HG02642 (cell line): ENCODE measurements around the gene SLFN5.
"Not testable (repeated sequence)": the region's sequence is repeated elsewhere in the genome, so short reads cannot be mapped to it uniquely, and the experiment has no call there.

Experiments
- ATAC-seq: cut with Tn5 transposase; IDR thresholded peaks from one replicate; pipeline ENCODE4 v1.9.1; 2021; ENCODE audit warnings: mild to moderate bottlenecking; ENCODE audit not compliant: unreplicated experiment, poor library complexity

The SLFN5 gene

DNA sequence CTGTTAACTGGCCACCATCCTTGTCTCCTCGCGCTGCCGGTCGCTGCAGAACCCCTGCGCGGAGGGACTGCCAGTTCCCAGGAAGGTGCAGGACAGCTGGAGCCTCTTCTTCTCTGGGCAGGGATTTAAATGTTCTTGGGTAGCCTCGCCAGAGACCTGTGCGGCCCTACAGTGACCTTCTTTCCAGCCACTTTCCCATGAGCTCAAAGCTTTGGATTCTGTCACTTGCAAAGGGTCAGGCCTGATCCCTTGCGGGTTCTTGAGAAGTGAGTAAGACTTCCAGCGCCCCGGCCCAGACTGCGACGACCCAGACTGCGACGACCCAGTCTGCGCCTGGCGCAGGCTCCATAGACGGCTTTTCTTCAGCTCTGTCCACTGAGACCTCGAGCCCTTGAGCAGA lies 1.4 kb upstream of the SLFN5 start:
- ATAC-seq: no peak

DNA sequence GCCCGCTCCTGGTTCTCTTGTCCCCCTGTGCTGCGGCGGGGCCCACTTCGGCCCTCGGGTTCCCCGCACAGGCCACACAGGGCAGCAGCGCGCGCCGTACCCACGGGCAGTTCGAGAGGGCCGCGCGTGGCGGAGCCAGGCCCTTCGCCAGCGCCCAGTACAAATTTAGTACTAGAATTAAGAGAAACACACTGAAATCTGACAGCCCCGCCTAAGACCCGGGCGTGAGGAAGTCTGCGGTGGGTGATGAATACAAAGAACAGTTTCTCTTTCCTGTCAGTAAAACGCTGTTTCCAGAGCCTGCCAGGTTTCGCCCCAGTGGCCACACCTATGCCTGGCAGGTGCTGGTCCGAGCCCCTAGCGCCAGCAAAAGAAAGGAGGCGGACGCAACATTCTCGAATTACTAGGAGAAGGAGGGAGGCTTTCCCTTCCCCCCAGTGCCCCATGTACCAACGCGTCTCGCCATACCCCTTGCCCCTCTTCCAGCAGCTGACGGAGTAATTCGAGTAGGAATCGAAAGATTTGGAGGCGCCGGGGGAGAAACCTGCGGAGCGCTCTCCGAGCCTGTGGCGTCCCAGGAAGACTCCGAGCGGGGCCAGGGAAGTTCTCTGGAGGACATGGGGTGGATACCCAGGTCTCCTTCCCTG lies 591 bp upstream of the SLFN5 start:
- ATAC-seq: peak; percentile 46

DNA sequence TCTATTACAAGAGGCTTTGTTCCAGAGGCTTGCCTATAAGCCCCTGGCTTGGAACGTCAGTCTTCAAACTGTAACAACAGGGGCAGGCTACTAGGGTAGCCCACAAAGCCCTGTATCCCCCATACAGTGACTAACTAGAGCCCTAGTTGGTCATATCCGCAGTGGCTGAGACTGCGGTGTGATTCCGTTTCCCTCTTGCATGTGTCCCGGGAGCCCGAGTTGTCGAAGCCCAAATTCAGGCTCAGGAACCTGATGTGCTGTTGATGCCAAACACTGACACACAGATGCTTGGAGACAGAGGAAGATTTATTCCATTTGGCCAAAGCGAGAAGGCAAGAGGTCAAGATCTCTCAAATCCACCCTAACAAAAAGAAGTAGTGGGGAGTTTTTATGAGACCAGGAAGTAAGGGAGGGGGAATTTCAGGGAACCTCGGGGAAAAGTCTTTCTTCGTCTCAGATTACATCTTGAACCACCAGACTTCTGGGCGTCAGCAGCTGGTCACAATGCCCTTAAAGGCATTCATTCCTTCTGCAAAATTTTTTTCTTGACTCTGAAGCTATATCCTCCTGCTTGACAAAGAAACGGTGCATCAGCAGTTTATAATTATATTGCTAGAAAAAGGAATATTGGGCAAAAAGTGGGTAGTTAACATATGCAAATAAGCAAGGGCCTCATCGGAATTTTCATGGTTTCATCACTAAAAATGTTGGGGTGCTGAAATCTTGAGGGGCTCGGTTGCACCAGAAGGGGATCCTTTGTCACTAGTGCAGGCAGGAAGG lies 879 bp downstream of the SLFN5 start:
- peak; percentile 11 for ATAC-seq

DNA sequence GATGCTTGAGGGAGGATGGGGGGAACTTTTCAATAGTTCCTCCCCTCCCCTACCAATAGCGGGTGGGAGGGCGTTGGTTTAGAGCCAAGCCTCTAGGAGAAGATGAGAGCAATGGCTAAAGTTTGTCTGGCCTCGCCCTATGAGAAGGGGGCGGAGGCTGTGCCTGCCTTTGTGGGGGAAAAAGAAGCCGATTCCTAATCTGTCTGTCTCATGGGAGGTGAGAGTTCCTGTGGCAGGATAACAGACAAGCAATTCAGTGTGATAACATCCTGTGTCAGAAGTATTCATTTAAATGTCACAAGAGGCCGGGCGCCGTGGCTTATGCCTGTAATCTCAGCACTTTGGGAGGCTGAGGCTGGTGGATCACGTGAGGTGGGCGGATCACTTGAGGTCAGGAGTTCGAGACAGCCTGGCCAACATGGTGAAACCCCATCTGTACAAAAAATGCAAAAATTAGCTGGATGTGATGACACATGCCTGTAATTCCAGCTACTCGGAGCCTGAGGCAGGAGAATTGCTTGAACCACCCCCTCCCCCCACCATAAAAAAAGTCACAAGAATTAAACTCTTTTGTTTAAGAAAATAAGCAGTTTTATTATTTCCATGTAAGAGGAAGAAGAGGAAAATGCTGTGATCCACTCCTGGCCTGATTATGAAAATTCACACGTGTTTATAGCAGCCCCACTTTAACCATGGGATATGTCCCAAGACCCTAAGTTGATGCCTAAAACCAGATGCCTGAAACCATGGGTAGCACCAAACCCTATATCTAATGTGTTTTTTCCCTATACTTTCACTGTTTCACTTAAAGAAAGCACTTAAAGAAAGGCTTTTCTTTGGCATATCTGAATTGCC lies 1.7 kb downstream of the SLFN5 start:
- peak; percentile 57 for ATAC-seq

DNA sequence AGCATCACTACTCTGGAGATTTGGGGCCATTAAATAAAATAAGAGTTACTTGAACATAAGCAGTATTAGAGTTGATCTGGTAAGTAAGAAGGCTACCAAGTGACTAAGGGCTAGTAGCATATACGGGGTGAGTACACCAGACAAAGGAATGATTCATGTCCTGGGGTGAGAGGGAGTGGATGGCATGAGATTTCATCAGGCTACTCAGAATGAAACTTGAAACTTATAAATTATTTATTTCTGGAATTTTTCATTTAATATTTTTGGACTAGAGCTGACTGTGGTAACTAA lies 2.3 kb downstream of the SLFN5 start:
- ATAC-seq: no peak

DNA sequence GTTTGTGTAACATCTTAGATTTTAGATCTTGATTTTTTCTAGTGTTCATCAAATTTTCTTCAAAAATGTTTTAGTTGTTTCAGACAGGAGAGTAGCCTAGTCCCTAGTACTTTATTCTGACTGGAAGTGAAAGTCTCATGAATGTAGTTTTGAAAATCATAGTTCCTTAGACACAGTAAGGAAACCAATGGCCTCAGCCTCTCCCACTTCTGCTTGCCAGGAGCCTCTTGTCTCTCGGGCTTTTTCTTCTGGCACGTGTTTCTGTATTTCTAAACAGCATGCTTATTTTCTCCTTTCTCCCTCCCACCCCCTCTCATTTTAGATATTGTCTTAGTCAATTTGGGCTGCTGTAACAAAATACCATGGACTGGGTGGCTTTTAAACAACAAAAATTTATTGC lies 9.8 kb downstream of the SLFN5 start:
- no peak for ATAC-seq

DNA sequence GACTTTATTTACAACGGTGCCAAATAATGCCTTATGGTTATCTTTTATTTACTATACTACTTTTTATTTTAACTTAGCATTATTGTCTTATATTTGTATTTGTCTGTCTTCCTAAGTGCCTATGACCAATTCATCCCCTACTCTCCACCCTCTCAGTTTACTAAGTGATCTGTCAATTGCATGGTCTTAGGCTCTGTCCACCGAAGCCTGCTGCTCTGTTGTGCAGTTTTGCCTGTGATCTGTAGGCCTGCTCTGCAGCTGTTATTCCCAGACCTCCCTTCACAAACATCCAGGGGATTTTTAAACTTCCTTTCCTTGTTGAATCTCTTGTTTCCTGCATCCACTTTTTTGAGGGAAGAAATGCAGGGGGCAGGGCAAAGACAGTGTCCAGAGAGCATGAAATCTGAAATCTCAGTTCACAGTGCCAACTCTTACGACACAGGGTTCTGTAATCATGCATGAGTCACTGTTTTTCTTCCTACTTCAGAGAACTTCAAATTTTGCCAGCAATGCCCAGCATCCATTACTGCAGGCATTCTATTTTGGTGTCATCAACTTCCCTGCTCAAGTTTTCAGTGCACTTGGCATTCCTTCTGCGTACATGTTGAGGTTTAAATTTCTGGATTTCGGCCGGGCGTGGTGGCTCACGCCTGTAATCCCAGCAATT lies 11.4 kb downstream of the SLFN5 start:
- ATAC-seq: no peak

DNA sequence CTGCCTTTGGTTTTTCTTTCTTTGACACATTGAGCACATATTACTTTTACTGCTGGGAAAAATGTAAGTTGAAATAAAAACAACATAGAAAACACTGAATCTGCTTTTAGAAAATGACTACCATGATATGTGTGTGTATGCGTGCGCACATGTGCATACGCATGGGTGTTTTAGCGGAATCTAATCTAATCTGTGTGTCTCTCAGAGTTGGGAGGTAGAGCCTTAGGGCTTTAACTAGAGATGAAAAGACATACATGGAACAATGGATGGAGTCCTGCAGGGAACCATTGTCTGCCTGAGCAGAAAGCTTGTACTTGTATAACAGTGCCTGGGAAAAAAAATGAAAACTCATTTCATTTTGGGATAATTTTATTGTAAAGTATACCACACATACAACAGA lies 12.4 kb downstream of the SLFN5 start:
- no peak for ATAC-seq

DNA sequence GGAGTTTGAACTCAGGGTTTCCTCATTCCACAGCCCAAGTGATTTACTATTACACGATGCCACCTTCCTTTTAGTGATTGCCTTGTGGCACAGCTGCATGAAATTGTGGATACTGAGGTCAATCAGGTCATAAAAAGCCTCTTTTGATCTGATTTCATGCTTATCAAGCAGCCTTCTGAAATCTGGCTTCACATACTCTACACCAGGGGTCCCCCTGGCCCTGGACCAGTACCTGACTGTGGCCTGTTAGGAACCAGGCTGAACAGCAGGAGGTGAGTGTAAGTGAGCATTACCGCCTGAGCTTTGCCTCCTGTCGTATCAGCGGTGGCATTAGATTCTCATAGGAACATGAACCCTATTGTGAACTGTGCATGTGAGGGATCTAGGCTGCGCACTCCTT lies 13.8 kb downstream of the SLFN5 start:
- ATAC-seq: no peak

DNA sequence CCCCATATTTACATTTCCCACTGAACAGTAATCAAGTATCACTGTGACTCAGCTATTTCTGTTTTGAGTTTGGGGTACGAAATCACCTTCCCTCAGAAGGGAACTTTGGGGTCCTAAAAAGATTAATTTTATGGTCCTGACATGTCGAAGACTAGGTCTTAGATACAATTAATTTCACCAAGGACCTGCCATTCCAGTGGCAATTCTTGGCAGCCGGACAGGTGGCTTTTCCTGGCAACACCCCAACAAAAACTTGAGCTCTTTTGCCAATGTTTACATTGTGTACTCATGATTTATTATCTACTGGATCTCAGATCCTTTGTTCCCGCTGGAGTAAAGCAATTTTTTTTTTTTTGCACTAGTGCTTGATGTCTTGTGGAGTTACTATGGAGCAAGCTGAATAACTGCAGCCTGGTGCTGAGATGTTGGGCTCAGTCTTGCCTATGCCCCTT lies 14.4 kb downstream of the SLFN5 start:
- ATAC-seq: no peak

DNA sequence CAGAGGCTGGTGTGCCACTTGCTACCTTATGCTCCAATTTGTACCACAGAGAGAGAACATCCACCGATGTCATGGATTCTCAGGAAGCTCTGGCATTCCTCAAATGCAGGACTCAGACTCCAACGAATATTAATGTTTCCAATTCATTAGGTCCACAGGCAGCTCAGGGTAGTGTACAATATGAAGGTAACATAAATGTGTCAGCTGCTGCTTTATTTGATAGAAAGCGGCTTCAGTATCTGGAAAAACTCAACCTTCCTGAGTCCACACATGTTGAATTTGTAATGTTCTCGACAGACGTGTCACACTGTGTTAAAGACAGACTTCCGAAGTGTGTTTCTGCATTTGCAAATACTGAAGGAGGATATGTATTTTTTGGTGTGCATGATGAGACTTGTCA lies 16.1 kb downstream of the SLFN5 start:
- ATAC-seq: no peak

DNA sequence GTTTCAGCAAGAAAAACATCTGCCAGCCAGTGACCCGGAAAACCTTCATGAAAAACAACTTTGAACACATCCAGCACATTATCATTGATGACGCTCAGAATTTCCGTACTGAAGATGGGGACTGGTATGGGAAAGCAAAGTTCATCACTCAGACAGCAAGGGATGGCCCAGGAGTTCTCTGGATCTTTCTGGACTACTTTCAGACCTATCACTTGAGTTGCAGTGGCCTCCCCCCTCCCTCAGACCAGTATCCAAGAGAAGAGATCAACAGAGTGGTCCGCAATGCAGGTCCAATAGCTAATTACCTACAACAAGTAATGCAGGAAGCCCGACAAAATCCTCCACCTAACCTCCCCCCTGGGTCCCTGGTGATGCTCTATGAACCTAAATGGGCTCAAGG lies 22.2 kb downstream of the SLFN5 start:
- no peak for ATAC-seq

DNA sequence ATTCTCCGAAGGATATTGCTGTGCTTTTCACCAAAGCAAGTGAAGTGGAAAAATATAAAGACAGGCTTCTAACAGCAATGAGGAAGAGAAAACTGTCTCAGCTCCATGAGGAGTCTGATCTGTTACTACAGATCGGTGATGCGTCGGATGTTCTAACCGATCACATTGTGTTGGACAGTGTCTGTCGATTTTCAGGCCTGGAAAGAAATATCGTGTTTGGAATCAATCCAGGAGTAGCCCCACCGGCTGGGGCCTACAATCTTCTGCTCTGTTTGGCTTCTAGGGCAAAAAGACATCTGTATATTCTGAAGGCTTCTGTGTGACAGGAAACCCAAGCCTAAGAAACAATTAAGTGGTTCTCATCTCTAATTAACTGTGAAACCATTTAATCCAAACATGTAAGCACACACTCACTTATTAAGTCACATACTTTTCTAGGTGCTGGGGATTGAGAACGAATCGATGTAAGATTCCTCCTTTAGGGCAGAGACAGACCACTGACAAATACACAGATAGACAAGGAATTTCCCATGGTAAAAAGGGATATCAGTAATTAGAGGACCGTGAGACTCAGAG lies 22.8 kb downstream of the SLFN5 start:
- ATAC-seq: no peak

DNA sequence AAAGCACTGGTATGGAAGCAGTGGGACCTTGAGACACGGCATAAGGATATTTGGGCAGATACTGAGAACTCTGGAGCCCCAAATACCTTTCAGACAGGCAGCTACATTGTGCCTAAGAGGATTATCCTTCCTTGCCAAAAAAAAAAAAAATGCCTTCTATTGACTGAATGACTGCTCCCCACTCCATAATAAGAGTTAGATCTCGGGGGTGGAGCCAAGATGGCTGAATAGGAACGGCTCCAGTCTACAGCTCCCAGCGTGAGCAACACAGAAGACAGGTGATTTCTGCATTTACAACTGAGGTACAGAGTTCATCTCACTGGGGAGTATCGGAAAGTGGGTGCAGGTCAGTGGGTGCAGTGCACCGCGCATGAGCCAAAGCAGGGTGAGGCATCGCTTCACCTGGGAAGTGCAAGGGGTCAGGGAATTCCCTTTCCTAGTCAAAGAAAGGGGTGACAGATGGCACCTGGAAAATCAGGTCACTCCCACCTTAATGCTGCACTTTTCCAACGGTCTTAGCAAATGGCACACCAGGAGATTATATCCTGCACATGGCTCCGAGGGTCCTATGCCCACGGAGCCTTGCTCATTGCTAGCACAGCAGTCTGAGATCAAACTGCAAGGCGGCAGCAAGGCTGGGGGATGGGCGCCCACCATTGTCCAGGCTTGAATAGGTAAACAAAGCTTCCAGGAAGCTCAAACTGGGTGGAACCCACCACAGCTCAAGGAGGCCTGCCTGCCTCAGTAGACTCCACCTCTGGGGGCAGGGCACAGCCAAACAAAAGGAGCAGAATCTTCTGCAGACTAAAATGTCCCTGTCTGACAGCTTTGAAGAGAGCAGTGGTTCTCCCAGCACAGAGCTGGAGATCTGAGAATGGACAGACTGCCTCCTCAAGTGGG lies 31.5 kb downstream of the SLFN5 start:
- not testable (repeated sequence) for ATAC-seq

DNA sequence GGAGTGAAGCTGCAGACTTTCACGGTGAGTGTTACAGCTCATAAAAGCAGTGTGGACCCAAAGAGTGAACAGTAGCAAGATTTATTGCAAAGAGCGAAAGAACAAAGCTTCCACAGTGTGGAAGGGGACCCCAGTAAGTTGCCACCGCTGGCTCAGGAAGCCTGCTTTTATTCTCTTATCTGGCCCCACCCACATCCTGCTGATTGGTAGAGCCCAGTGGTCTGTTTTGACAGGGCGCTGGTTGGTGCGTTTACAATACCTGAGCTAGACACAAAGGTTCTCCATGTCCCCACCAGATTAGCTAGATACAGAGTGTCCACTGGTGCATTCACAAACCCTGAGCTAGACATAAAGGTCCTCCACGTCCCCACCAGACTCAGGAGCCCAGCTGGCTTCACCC lies 35.6 kb downstream of the SLFN5 start:
- not testable (repeated sequence) for ATAC-seq

DNA sequence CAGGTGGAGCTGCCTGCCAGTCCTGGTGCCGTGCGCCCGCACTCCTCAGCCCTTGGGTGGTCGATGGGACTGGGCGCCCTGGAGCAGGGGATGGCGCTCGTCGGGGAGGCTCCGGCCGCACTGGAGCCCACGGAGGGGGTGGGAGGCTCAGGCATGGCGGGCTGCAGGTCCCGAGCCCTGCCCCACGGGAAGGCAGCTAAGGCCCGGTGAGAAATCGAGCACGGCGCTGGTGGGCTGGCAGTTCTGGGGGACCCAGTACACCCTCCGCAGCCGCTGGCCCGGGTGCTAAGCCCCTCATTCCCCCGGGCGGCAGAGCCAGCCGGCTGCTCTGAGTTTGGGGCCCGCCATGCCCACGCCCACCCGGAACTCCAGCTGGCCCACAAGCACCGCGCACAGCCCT lies 36.0 kb downstream of the SLFN5 start:
- not testable (repeated sequence) for ATAC-seq

DNA sequence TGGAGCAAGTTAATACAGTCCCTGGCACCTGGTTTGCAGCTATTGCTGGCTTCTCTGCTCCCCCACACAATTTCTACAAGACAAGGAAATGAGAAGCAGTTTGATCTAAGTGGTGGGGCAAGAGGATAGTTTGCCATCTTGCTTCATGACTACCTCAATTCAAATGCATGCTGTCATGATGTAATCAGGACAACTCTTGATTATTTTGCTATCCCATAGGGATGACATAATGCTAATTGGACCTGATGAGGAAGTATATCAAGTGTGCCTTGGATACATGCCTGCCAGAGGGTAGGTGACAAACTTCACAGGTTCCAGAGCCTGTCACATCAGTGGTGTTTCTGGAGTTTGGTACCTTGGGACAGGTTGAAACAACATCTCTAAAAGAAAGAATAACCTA lies 40.9 kb downstream of the SLFN5 start:
- no peak for ATAC-seq

DNA sequence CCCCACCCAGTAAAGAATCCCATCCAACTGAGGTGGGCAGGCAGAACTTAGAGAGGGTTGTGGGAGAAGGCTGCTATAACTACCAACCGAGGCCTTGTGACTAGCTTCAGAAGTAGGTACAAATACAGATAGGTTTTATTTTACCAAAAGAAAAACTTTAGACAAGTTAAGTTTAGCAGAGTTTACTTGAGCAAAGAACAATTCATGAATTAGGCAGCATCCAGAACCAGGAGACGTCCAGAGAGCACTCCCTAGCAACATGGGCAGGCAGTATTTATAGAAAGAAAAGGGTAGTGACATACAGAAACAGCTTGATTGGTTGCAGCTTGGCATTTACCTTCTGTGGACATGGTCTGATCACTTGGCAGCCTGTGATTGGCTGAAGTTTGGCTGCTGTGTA lies 42.1 kb downstream of the SLFN5 start:
- no peak for ATAC-seq

DNA sequence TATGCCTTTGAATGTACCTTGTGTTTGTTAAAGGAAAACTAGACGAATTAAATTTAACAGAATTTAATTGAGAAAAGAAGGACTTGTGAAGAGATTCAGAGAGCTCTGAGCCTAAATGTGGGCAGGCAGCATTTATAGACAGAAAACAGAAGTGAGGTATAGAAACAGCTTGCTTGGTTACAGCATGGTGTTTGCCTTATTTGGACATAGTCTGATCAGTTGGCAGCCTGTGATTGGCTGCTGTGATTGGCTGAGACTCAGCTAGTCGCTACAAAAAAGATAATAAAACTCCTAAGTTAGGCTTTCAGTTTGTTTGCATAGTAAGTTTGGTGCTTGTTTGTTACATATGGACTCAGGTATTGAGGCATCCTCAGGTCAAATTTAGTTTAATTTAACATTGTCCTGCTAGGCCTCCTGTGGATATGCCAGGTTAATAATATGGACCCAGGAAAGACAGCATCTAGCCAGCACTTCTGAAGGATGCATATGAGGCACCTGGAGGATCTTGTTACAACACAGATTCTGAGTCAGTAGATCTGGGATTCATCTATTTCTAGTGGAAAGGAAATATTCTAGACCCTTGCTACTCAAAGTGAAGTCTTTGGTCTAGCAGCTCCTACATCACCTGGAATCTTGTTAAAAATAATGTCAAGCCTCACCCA lies 43.4 kb downstream of the SLFN5 start:
- ATAC-seq: no peak
